HepG2 (cell line): ENCODE results near the gene ZDHHC8. TPM values are rescaled to one million over a fixed set of nuclear protein-coding genes. Genes with fewer than 3 reads are reported as not detected.

Experiments used
- ATF6 ChIP-seq: sonication (generic); formaldehyde crosslinking; conservative IDR thresholded peaks from 2 replicates; pipeline ENCODE4 v1.4.0; 2020; ENCODE audit warnings: missing genetic modification reagents
- ETV6 ChIP-seq: sonication (generic); formaldehyde crosslinking; conservative IDR thresholded peaks from 2 replicates; pipeline ENCODE4 v1.4.0; 2020; ENCODE audit warnings: missing genetic modification reagents
- GATAD1 ChIP-seq: IDR thresholded peaks from 2 replicates; pipeline ENCODE4 v1.6.1; 2016; ENCODE audit warnings: missing genetic modification reagents, missing compliant biosample characterization
- IRF9 ChIP-seq: sonication (generic); formaldehyde crosslinking; IDR thresholded peaks from 2 replicates; pipeline ENCODE4 v1.8.0; 2022; ENCODE audit warnings: missing genetic modification reagents, mild to moderate bottlenecking, borderline replicate concordance
- KLF13 ChIP-seq: sonication (generic); formaldehyde crosslinking; IDR thresholded peaks from 2 replicates; pipeline ENCODE4 v1.4.0; 2020; ENCODE audit warnings: mild to moderate bottlenecking, missing genetic modification reagents
- MAZ ChIP-seq, 2 experiments: sonication (generic) in 1 of 2; formaldehyde crosslinking in 1 of 2; IDR thresholded peaks; 2 replicates each; pipeline versions ENCODE4 v1.5.0 to v1.6.1; 2012 to 2020; ENCODE audit warnings: low read depth in 2 of 2, mild to moderate bottlenecking in 2 of 2, borderline replicate concordance in 1 of 2, improper control_type of control experiment in 1 of 2, low read length in 1 of 2, missing genetic modification reagents in 1 of 2, moderate library complexity in 1 of 2
- NAIF1 ChIP-seq: sonication (generic); formaldehyde crosslinking; IDR thresholded peaks from 2 replicates; pipeline ENCODE4 v1.5.0; 2020; ENCODE audit warnings: mild to moderate bottlenecking, missing genetic modification reagents, borderline replicate concordance
- PBX3 ChIP-seq: sonication (generic); formaldehyde crosslinking; IDR thresholded peaks from 2 replicates; pipeline ENCODE4 v1.8.1; 2023; ENCODE audit warnings: missing genetic modification reagents, inconsistent platforms, borderline replicate concordance
- PTBP1 ChIP-seq: fragments of 200-400 bp; formaldehyde crosslinking; IDR thresholded peaks from 2 replicates; pipeline ENCODE4 v1.6.1; 2018; ENCODE audit warnings: low read length, low read depth; ENCODE audit not compliant: poor library complexity, severe bottlenecking
- YY1 ChIP-seq: IDR thresholded peaks from 2 replicates; pipeline ENCODE4 v1.6.1; 2011; ENCODE audit warnings: low read length, low read depth, moderate library complexity, mild to moderate bottlenecking; ENCODE audit not compliant: insufficient read depth, insufficient replicate concordance
- ZFX ChIP-seq: sonication (generic); formaldehyde crosslinking; IDR thresholded peaks from 2 replicates; pipeline ENCODE4 v1.4.0; 2020; ENCODE audit warnings: mild to moderate bottlenecking, low read depth, missing genetic modification reagents, moderate library complexity
- ZNF136 ChIP-seq: sonication (generic); formaldehyde crosslinking; IDR thresholded peaks from 2 replicates; pipeline ENCODE4 v1.8.1; 2022; ENCODE audit warnings: low read depth, mild to moderate bottlenecking, moderate library complexity, missing genetic modification reagents
- ZNF280D ChIP-seq: sonication (generic); formaldehyde crosslinking; IDR thresholded peaks from 2 replicates; pipeline ENCODE4 v1.5.1; 2020; ENCODE audit warnings: mild to moderate bottlenecking, missing genetic modification reagents
- ZNF543 ChIP-seq: sonication (generic); formaldehyde crosslinking; IDR thresholded peaks from 2 replicates; pipeline ENCODE4 v1.4.0; 2020; ENCODE audit warnings: mild to moderate bottlenecking, missing genetic modification reagents
- ZNF652 ChIP-seq: IDR thresholded peaks from 2 replicates; pipeline ENCODE4 v1.6.1; 2016; ENCODE audit warnings: low read depth, borderline replicate concordance
- ZNF670 ChIP-seq: sonication (generic); formaldehyde crosslinking; IDR thresholded peaks from 2 replicates; pipeline ENCODE4 v1.8.0; 2022; ENCODE audit warnings: mild to moderate bottlenecking, missing genetic modification reagents, borderline replicate concordance
- ZNF713 ChIP-seq: sonication (generic); formaldehyde crosslinking; IDR thresholded peaks from 2 replicates; pipeline ENCODE4 v1.4.0; 2020; ENCODE audit warnings: mild to moderate bottlenecking, missing genetic modification reagents
- ZNF724P ChIP-seq: sonication (generic); formaldehyde crosslinking; IDR thresholded peaks from 2 replicates; pipeline ENCODE4 v1.8.0; 2022; ENCODE audit warnings: missing genetic modification reagents, borderline replicate concordance
- ZSCAN12 ChIP-seq: sonication (generic); formaldehyde crosslinking; IDR thresholded peaks from 2 replicates; pipeline ENCODE4 v1.9.0; 2021; ENCODE audit warnings: mild to moderate bottlenecking, missing genetic modification reagents
- polyA plus RNA-seq, 8 experiments: library from polyadenylated mRNA; depleted of rRNA in 3 of 8; stranded (reverse) in 7 of 8; unstranded in 1 of 8; fragments of >200 nt; fragmentation: Illumina TruSeq in 4 of 8; extraction: Trizol in 4 of 8; gene quantifications; 2 replicates each; pipeline versions ENCODE4 v1.2.1 to v1.2.3, GENCODE V29; 2011 to 2016; ENCODE audit warnings: low read depth in 4 of 8, missing spikeins in 1 of 8, mixed read lengths in 1 of 8; ENCODE audit not compliant: insufficient read depth in 1 of 8
- total RNA-seq, 5 experiments: library from RNA; depleted of rRNA; stranded (reverse); fragments of >200 nt; fragmentation: Illumina TruSeq; extraction: Trizol; gene quantifications; 2 replicates each; pipeline ENCODE4 v1.2.3, GENCODE V29; 2016; ENCODE audit warnings: low read depth in 1 of 5
- TF ChIP-seq, protein P1 (sequence below): sonication (generic); formaldehyde crosslinking; IDR thresholded peaks from 2 replicates; pipeline ENCODE4 v1.5.0; 2020; ENCODE audit warnings: mild to moderate bottlenecking, low read depth, missing genetic modification reagents, borderline replicate concordance

The ZDHHC8 gene
- total and polyA plus RNA-seq, 2 of the 13 experiments (the other 11 are each of a cell fraction or from before 2014, with no cell fraction given): 7.5 to 21.3 TPM

DNA sequence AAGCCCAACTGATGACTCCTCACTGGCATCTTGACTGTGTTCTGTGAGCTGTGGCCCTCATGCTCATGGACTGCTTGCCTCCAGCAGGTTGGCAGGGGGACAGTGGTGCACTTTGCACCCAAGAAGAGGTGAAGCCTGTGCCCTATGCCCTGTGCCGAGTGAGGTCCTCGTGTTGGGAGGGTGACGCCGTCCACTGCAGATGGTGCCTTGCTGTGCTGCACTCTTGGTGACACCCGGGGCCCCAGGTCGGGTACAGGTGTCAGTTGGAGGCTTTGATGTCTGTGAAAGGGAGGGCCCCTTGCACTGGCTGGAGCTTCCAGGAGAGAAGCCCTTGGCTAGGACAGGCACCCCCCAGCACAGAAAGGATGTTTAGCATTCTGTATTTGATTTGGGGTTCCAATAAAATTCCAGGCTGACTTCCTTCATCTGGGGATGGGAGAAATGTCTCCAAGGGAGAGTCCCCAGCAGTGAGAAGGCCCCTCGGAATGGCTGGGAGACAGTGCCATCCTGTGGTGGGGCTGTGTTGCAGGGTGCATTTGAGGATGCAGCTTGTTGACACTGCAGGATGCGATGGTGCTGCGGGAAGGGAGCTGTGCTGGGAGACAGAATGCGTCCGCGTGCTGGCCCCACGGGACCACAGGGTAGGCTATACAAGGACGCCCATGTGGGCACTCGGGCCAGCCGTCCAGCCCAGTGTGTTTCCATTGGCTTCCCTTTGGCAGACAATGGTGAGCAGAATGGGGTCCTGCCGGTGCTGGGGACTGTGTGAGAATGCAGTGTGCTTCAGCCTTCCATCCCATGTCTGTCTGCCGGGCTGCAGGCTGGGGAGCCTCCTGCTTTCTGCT, 2.5 kb upstream of the ZDHHC8 start (continued):
- no peak for TF ChIP-seq ZSCAN12
- TF ChIP-seq IRF9 (CRISPR knock-in tag): no peak
- TF ChIP-seq KLF13 (CRISPR knock-in tag): no peak
- TF ChIP-seq ZFX (CRISPR knock-in tag): peak; percentile 65
- TF ChIP-seq MAZ (IDR thresholded peaks at IDR 0.05; ENCODE audit: borderline replicate concordance, low read depth, low read length): no peak
- TF ChIP-seq MAZ (CRISPR knock-in tag; IDR thresholded peaks at IDR 0.05; ENCODE audit: low read depth): peak; percentile 46; the same call in 1 of the 2 replicates
- no peak for TF ChIP-seq ZNF724P (CRISPR knock-in tag)
- no peak for TF ChIP-seq NAIF1 (CRISPR knock-in tag)
- TF ChIP-seq ZNF670 (CRISPR knock-in tag): no peak
- no peak for TF ChIP-seq ZNF652 (CRISPR knock-in tag)
- TF ChIP-seq, protein P1, sequence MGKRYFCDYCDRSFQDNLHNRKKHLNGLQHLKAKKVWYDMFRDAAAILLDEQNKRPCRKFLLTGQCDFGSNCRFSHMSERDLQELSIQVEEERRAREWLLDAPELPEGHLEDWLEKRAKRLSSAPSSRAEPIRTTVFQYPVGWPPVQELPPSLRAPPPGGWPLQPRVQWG: no peak
- TF ChIP-seq ZNF713 (CRISPR knock-in tag): no peak
- no peak for TF ChIP-seq YY1
- no peak for TF ChIP-seq PTBP1
- TF ChIP-seq GATAD1: no peak
- TF ChIP-seq ZNF136 (CRISPR knock-in tag): no peak
- TF ChIP-seq PBX3 (CRISPR knock-in tag): no peak
- TF ChIP-seq ZNF280D: peak; percentile 71; the same call in 1 of the 2 replicates
- TF ChIP-seq ATF6 (CRISPR knock-in tag): no peak
- no peak for TF ChIP-seq ZNF543
- no peak for TF ChIP-seq ETV6 (CRISPR knock-in tag)
